G401.6 (cell line): ENCODE measurements around the gene ZNF124.
"Not testable (repeated sequence)": the region's sequence is repeated elsewhere in the genome, so short reads cannot be mapped to it uniquely, and the experiment has no call there.

Experiments used
- FAIRE-seq: peaks from 2 replicates; lab custom pipeline; 2012; peaks lifted over from hg19 to GRCh38; lab: Jason Lieb, UNC

ZNF124 gene

DNA sequence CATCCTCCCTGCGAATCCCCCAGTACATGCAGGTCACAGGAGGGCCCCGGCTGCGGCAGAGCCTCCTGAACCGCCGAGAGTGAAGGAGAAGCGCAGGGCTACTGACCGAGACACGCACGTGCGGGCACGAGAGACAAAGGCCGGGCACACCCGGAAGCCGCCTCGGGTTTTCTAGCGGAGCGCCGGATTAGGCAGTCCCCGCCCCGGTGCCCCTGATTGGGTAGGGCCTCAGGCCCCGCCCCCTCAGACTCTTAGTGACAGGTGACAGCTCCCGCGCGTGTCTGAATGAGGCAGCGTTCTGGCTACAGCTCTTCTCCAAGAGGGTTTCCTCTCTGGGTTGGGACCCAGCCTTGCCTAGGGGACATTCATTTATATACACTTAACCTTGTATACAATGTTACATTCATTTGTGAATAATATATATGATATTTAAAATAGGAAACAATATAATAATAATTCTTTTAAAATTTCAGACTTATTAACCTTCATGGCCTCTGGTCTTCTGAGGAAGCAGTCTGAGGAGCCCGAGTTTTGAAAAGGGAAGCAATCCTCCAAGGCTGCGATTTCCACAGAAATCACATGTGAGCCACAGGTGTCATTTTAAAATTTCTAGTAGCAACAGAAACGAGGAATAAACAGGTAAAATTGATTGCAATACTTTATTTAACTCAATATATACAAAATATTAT, at the start of gene ZNF124:
TSS of gene ZNF124 (minus strand) at position 146 of the 689 bp plus-strand sequence. CDS start at position 3, 143 bp downstream.
- peak; percentile 95 for FAIRE-seq

DNA sequence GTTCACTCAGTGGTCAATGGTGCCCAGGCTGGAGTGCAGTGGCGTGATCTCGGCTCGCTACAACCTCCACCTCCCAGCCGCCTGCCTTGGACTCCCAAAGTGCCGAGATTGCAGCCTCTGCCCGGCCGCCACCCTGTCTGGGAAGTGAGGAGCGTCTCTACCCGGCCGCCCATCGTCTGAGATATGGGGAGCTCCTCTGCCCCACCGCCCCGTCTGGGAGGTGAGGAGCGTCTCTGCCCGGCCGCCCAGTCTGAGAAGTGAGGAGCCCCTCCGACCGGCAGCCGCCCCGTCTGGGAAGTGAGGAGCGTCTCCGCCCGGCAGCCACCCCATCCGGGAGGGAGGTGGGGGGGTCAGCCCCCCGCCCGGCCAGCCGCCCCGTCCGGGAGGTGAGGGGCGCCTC, 48.5 kb upstream of the ZNF124 start:
- not testable (repeated sequence) for FAIRE-seq

DNA sequence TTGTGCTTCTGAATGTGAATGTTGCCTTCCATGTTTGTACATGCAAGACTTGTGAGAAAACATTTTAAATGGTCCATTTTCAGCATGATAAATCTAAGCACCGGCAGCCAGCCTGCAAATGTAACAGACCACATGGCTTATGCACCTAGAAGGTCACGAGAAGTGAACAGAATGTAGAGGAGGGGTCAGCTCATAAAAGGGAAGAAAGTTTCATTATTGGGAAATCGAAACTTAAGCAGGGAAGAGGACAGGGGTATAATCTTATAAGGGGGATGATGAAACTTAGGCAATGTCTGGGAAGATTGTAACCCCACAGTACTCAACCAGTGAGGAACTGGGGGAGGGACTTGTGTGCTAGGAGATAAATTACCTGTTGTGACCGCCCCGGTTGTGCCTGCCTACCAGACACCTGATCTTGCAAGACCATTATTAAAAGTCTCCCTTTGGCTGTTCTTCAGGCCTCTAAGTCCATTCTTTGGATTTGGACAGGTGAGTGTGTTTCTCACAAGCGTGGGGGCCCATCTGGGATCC, 46.4 kb upstream of the ZNF124 start:
- FAIRE-seq: no peak

GRCh38 chr1:247216261-247216660, 44.4 kb upstream of the ZNF124 start:
- FAIRE-seq: no peak

GRCh38 chr1:247212627-247213617, 41.1 kb upstream of the ZNF124 start:
- no peak for FAIRE-seq

DNA sequence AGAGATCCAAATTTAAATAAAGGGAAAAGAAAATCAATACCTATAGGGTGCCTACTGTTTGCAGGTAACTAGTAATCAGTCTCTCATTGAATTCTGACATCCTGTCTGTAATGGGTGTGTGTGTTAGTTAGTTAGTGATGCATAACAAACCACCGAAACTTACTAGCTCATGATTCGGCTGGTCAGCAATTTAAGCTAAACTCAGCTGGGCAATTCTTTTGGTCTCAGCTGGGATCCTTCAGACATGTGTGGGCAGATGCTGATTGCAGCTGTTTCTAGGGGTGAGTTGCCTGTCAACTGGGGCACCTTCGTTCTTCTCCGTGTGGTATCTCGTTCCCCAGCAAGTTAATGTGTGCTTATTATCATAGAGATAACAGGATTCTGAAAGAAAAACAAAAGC, 40.2 kb upstream of the ZNF124 start:
- no peak for FAIRE-seq

DNA sequence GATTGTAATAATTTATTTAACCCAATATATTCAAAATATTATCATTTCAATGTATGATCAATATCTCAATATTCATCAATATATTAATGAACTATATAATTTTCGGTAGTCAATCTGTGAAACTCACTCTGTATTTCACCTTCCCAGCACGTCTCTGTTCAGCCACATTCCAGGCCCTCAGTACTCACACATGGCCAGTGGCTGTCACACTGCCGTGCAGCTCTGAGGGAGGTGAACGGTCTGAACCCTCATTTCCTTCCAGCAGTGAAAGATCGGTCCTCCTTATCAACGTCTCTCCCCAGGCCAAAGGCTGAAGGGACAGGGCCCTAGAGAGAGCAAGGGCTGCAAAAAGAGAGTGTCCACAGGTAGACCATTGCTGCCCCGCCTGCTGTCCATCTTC, 39.5 kb upstream of the ZNF124 start:
- FAIRE-seq: no peak

- FAIRE-seq: peak; percentile 96
These were observed 38.7 kb upstream of the ZNF124 start for GRCh38 chr1:247210376-247211117.

DNA sequence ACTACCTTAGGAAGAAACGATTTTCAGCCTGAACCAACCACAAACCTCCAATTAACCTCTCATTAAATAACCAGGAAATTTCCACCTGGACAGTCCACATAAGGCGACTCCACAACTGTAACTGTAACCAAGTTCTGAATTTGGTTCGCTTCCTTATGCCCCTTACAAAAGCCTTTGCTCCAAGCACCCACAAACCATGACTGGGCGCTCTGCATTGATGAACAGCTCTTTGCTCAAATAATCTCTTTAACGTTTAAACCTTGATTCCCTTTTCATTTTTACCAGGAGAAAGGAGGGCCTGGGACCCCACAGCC, 38.2 kb upstream of the ZNF124 start:
- FAIRE-seq: no peak

DNA sequence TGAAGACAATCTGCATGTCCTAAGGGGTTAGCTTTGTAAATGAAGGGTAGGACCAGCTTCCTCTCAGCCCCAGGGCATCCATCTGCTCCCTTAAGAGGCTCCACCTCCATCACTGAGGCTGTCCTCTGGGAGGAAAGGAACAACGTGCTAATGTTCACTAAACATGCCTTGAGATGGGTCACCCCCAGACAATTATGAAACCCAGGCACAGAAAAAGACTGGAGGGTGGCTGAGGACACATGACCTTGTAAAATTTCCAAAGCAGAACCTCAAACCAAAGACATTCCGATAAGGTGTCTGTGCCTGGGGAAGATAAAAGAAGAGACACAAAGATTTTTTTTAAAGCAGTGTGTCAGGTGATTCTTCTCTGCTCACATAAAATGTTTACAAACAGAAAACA, 37.6 kb upstream of the ZNF124 start:
- no peak for FAIRE-seq

GRCh38 chr1:247204177-247204647, 32.4 kb upstream of the ZNF124 start:
- FAIRE-seq: no peak

GRCh38 chr1:247198781-247199180, 27.0 kb upstream of the ZNF124 start:
- no peak for FAIRE-seq

GRCh38 chr1:247193958-247194357, 22.1 kb upstream of the ZNF124 start:
- no peak for FAIRE-seq

GRCh38 chr1:247189981-247190798, 18.4 kb upstream of the ZNF124 start:
- no peak for FAIRE-seq

GRCh38 chr1:247185667-247186066, 13.8 kb upstream of the ZNF124 start:
- no peak for FAIRE-seq

- FAIRE-seq: no peak
These were observed 12.4 kb upstream of the ZNF124 start for GRCh38 chr1:247184254-247184653.

DNA sequence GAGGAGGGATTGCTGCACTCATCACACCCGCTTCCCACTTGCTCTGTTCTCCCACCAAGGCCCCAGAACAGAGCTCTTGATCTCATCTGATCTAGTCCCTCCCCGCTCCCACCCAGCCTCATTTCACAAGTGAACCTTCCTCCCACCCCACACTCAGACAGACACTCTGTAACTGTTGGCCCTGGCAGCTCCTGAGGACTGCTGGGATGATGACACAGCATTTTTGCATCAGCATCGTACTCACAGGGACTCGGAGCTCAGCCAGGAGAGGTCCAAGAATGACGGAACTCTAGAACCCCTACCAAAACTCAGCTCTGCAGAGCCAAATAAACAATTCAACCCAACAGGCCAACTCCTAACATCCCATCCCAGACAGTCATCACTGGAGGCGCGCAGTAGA, 11.2 kb upstream of the ZNF124 start:
- FAIRE-seq: no peak

- FAIRE-seq: no peak
These were observed 8.8 kb upstream of the ZNF124 start for GRCh38 chr1:247180581-247180980.

DNA sequence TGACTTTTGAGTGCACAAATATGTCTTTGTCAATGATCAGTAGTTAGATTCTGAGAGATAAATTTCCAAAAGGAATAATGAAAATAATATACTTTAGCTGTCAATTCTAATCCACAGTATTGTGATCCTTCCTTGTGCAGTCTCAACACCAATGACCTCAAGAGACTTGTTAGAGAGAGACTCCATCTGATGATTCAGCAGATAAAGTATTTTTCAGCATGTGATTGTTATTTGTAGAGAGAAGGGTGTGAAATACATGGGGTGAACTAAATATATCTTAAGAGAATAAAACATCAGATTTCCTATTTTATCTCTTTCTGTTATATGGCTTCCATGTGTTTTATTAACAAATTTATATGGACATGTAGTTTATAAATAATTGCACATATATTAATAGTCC, 5.9 kb upstream of the ZNF124 start:
- no peak for FAIRE-seq

GRCh38 chr1:247175458-247175857, 3.6 kb upstream of the ZNF124 start:
- no peak for FAIRE-seq

DNA sequence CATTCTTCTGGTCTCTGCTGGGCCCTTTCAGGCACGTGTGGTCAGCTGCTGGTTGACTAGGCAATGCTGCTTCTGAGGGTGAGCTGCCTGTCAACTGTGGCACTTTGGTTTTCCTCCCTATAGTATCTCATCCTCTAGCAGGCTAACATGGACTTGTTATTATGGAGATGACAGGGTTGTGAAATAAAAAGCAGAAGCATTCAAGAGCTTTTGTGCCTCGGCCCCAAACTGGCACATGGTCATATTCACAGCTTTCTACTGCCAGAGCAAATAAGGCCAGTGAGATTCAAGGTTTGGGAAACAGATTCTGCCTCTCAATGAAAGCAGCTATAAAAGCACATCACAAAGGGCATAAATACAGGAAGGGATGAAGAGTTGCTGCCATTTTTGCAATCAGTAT, 1.6 kb upstream of the ZNF124 start:
- no peak for FAIRE-seq

GRCh38 chr1:247172996-247173395, 1.2 kb upstream of the ZNF124 start:
- no peak for FAIRE-seq
